GM12891 (cell line): ENCODE results near the gene NOTCH4.

Experiments used
- DNase-seq: peaks from one replicate; pipeline ENCODE4 v3.0.0; 2011; ENCODE audit warnings: low spot score; ENCODE audit not compliant: insufficient read length
- FAIRE-seq: peaks from 2 replicates; lab custom pipeline; 2011; peaks lifted over from hg19 to GRCh38; lab: Jason Lieb, UNC
- PAX5 ChIP-seq: IDR thresholded peaks from 2 replicates; pipeline ENCODE4 v1.6.1; 2011; ENCODE audit warnings: low read length, moderate library complexity, mild to moderate bottlenecking; ENCODE audit not compliant: insufficient read depth, severe bottlenecking
- POLR2A ChIP-seq: IDR thresholded peaks from 2 replicates; pipeline ENCODE4 v1.6.1; 2011; ENCODE audit warnings: low read depth, low read length, control low read depth
- POLR2AphosphoS5 ChIP-seq: IDR thresholded peaks from 2 replicates; pipeline ENCODE4 v1.6.1; 2011; ENCODE audit warnings: low read depth, low read length, control low read depth
- POU2F2 ChIP-seq: IDR thresholded peaks from 2 replicates; pipeline ENCODE4 v1.6.1; 2011; ENCODE audit warnings: low read depth, mild to moderate bottlenecking, control low read depth, low read length, moderate library complexity
- SPI1 ChIP-seq: IDR thresholded peaks from 2 replicates; pipeline ENCODE4 v1.6.1; 2011; ENCODE audit warnings: low read depth, low read length, control low read depth
- TAF1 ChIP-seq: IDR thresholded peaks from 2 replicates; pipeline ENCODE4 v1.6.1; 2011; ENCODE audit warnings: low read depth, low read length, control low read depth

The NOTCH4 gene

DNA sequence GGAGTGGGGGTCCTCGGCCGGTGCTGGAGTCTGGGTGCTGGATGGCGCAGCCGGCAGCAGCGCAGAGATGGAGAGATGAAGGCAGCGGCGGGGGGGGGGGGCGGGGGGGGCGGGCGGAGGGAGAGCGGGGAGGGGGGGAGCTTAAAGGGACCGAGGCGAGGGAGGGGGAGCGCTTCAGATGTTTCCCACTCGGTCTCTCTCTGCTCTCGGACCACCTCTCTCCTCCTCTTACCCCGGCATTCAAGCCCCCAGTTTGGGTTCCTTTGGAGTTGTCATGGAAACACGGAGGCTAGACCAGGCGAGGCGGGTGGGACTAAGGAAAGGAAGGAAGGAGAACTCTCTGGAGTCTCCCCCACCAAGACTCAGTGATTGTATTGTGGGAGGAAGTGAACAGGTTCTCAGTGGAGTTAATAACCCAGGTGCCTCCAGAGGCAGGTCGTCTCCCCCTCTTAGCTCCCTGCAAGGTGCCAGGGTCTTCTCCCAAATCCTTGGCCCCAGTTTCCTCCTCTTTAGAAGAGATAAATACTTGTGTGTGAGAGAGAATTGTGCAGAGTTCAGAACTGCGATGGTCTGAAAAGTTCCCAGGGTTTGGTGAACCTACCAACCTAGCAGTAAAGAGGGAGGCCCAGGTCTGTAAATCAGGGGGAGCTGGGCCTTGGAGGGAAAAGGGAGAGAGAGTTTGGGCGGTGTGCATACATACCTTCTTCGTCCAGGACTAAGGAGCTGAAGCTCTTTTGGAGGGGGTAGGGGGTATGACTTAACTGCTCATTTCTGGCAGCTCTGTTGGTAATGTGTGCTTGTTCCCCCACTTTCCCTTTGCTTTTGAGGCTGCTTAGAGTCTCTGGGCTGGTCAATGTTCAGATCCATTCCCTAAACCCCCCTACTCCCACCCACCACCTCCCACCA, 71.8 kb downstream of the NOTCH4 start, which contains the start of gene PRRT1:
Gene PRRT1 (minus strand): TSS at position 77 of the 906 bp plus-strand sequence. CDS start 112 bp downstream, outside the sequence.
- TF ChIP-seq PAX5 = no peak
- no peak for TF ChIP-seq POLR2AphosphoS5
- 0 out of 2 replicates have a peak, but pooled peaks have one; percentile 24 for TF ChIP-seq SPI1
- no peak for TF ChIP-seq TAF1
- TF ChIP-seq POU2F2 = no peak
- no peak for TF ChIP-seq POLR2A
- FAIRE-seq (no peak), DNase-seq (no peak)

DNA sequence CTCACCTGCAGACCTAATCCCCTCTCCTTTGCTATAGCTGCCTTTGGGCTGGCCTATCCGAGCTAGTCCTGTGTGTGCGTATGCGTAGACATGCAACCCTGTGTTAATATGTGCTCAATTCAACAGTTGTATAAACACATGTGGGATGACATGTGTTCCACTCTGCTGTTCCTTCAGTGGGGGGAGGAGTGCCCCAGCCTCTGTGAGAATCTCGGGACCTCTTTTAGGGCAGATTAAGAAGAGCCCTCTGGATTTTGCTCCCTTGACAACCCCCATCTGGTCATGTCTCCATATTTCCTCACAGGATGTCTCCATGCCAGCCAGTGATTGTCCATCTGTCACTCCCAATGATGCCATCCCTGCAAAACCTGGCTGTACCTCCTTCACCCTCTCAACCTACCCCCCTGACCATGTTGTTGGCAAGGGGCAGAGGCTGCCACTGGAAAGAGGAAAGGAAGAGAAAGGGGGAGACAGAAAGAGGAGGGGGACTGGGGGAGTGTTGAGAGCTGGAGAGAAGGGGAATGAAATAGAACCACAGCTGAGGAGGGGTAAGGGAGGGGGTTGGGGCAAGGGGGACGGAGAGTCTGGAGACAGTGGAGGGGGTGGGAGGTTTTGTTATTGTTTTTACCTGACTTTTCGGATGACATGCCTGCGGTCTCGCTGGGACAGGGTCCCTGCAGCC, 72.5 kb downstream of the NOTCH4 start:
- FAIRE-seq = no peak
- DNase-seq = no peak
- TF ChIP-seq PAX5 (no peak), POLR2A (no peak), SPI1 (no peak), TAF1 (no peak)

DNA sequence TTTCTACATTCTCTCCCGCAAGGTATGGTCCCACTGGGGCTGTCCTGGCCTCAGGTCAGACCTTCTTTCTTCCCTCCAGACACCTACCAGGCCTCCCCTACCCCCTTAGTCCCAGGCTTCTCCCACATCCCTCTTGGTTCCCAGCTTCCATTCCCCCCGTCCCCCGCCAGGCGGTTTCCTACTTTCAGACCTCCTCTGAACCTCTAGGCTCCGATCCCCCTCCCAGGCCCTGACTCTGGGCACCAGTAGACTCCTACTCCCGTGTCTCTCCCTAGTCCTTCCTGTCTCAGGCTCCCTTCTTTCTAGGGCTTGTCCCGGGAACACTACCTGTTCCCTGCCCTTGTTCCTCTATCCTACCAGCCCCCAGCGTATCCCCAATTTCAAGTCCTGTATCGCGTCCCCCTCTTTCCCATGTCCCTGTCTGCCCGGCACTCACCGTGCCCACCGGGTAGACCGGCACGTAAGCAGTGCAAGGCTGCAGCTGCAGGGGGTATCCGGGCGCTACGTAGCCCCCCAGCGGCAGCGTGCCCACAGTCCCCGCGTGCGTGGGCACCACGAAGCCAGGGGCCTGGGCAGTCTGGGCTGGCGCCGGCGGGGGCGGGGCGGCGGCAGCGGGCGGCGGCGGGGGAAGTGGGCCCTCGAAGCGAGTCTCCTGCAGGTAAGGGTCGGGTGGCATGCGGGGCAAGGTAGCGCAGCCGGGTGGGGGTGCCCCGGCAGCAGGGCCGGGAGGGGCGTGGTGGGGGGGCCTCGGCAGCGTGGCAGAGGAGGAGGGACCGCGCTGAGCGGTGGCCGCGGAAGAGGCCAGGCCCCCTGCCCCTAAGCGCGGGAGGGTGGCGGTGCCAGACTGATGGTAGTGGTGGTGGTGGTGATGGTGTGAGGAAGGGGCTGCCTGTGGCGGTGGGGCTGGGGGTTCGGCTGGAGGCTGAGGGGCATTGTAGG, 73.7 kb downstream of the NOTCH4 start:
- FAIRE-seq = no peak
- TF ChIP-seq POU2F2 = no peak
- TF ChIP-seq TAF1 = no peak
- no peak for TF ChIP-seq POLR2A
- TF ChIP-seq SPI1 = no peak
- TF ChIP-seq POLR2AphosphoS5 = no peak
- no peak for TF ChIP-seq PAX5
- no peak for DNase-seq

DNA sequence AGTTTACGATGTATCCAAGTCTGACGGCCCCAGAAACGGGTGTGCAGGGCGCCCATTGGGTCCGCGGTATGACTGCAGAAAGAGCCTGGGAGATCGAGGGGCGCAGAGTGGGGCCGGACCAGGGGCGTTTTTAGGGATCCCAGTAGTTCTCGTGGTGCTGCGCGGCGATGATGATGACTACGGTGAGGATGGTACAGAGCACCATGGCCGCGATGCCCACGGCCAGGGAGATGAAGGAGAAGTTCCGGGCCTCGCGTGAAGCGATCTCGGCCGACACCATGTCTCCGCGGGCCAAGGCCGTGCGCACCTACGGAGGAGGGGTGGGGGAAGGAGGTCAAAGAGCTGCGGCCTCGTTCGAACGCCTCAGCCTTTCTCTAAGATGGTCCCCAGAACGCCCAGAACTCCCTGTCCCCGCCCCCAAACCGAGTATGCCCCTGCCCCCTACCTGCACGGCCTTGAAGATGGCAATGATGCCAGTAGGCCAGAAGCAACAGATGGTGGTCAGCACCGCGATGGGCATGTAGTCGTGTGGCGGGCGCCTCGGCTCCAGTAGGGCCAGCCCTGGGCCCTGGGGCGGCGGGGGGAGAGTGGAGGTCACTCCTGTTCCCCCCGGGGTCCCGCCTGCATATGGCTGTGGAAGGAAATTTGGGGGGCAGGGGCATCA, 74.6 kb downstream of the NOTCH4 start:
- no peak for TF ChIP-seq TAF1
- TF ChIP-seq POLR2A = no peak
- TF ChIP-seq SPI1 = no peak
- no peak for TF ChIP-seq POLR2AphosphoS5

DNA sequence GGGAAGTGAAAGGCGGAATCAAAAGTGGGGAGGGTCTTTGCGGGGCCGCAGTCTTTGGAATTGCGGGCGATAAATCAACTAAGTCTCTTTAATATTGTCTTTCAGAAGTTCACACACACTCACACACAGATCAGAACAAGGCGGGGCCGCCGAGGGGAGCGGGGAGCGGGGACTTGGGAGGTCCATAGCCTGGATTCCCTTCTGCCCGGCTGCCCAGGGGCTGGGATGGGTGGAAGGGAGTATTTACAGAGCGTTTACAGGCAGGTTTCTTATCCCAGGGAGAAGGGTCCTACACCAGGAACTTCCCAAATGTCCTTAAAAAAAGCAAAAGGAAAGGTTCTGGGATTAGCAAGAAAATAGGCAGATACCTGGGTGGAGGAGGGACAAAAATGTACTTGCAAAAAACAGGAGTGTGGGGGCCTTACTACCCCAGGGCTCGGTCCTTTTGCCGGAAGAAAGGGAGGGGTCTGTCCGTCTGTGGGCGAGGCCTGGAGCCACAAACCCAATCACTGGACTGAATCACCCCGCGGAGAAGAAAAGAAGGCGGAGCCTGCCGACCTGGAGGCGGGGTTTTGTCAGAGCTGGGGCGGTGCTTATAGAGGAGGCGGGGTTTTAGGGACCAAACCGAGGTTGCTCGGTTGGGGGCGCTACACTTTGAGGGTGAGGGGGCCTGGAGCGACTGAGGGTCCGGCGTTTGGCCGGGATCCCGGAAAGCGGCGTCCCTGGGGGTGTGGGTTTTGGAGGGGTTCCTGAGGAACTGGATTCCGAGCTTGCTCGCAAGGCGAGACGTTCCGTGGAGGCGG, 75.4 kb downstream of the NOTCH4 start:
- TF ChIP-seq SPI1 = no peak
- TF ChIP-seq POU2F2 = no peak
- no peak for TF ChIP-seq POLR2AphosphoS5
- TF ChIP-seq POLR2A = no peak
- TF ChIP-seq PAX5 = no peak
- no peak for TF ChIP-seq TAF1
- DNase-seq (no peak), FAIRE-seq (no peak)

More for the DNA sequence above, 74.6 kb downstream of the NOTCH4 start:
- DNase-seq (no peak), FAIRE-seq (no peak)

DNA sequence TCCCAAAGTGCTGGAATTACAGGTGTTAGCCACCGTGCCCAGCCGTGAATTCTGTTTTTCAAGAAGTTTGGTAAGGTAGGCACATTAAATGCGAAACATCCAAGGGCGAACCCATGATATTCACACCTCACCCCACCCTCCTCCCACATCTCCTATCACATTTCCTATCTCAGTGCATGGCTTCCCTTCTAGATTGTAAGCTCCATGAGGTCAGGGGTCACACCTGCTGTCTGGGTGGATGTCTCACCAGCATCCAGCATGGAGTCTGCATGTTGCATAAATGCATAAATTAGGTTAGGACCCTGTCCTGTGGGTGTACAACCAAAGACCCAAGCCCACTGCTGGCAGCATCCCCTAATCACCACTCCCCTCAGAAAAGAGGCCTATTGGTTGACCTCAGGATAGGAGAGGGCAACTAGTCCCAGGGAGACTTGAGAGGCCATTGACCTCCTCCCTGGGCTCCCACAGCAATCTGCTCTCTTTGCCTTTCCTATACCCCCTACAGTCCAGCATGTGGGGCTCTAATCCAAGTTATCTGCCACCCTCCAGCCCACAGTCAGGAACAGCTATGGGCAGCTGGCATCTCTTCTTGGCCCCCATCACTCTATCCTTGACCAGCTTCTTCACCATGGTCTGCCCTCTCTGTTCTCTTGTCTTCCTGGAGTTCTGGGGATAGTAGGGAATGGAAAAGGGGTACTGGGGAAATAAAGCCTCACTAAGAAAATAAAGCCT, 76.3 kb downstream of the NOTCH4 start:
- TF ChIP-seq TAF1 (no peak), POLR2AphosphoS5 (no peak), SPI1 (no peak), POU2F2 (no peak), PAX5 (no peak), POLR2A (no peak)
- DNase-seq = no peak
- no peak for FAIRE-seq

DNA sequence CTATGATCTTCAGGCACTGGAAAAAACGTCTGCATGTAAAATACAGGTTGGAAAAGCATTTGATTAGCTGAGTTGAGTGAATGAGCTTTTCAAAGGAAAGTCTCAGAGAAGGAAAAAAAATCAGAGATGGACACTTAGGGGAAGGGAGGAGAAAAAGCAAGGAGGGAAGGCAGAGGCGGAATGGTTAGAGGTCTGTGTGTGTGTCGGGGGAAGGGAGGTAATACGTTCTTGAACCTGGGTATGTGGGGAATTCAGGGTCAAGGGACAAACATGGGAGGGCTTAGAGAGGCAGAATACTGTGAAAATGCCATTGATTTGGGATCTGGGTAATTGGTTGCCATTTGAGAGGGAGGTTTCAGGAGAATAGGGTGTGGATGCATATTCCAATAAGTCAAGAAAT, 77.2 kb downstream of the NOTCH4 start:
- no peak for FAIRE-seq
- TF ChIP-seq PAX5 (no peak), SPI1 (no peak), POLR2AphosphoS5 (no peak)
- DNase-seq = no peak

DNA sequence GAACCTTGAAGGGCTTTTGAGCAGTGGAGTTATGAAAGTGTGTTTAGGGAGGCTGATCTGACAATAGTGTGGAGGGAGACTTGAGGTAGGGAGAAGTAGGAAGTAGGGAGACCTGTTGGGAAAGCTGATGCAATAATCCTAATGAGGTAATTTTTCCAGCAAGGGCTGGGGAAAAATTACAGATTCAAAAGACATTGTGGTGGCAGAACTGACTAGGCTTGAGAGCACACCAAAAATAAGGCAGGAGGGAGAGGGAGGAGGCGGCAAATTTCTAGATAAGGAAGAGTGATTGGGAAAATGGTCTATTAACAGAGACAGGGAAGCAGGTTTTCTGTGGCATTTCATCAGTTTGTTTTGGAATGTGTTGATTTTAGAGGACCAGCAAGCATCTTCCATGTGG, 77.6 kb downstream of the NOTCH4 start:
- DNase-seq (no peak), FAIRE-seq (no peak)
- TF ChIP-seq POU2F2 (no peak), TAF1 (no peak), POLR2A (no peak), PAX5 (no peak), POLR2AphosphoS5 (no peak), SPI1 (no peak)
